Ascending aorta (tissue), 2 donors: ENCODE measurements around the gene KCNN4. TPM values are rescaled to one million over a fixed set of nuclear protein-coding genes. Genes with fewer than 3 reads are reported as not detected.

ENCODE experiments used
- DNase-seq, 2 donors: peaks; one replicate each; pipeline ENCODE4 v3.0.0-alpha.2; 2019; ENCODE audit warnings: low spot score in 2 of 2
- H3K27ac ChIP-seq, 2 donors: fragments of 200-600 bp; sonication (generic); one replicate each; pipeline ENCODE4 v1.5.1; 2016 to 2017; ENCODE audit warnings: mild to moderate bottlenecking in 1 of 2
- H3K27me3 ChIP-seq: fragments of 200-600 bp; sonication (generic); one replicate; pipeline ENCODE4 v1.5.1; 2017
- H3K36me3 ChIP-seq, 2 donors: fragments of 200-600 bp; sonication (generic); one replicate each; pipeline ENCODE4 v1.5.1; 2016
- H3K4me1 ChIP-seq, 2 donors: fragments of 200-600 bp; sonication (generic); one replicate each; pipeline ENCODE4 v1.5.1; 2016 to 2017; ENCODE audit warnings: mild to moderate bottlenecking in 1 of 2
- H3K4me3 ChIP-seq, 2 donors: fragments of 200-600 bp; sonication (generic); one replicate each; pipeline ENCODE4 v1.5.1; 2016 to 2017; ENCODE audit warnings: mild to moderate bottlenecking in 1 of 2
- H3K9me3 ChIP-seq, 2 donors: fragments of 200-600 bp; sonication (generic); one replicate each; pipeline ENCODE4 v1.5.1; 2016
- CTCF ChIP-seq, 3 experiments: fragments of 200-600 bp in 2 of 3; fragments of 450-650 bp in 1 of 3; sonication (generic) in 2 of 3; IDR thresholded peaks; one replicate each; pipeline ENCODE4 v1.5.1; 2016 to 2019; ENCODE audit warnings: antibody characterized with exemption in 3 of 3, mild to moderate bottlenecking in 1 of 3, moderate library complexity in 1 of 3
- intact Hi-C: fragments of 100-400 bp; cut with DNase I; formaldehyde crosslinking; loops from one replicate; pipeline ENCODE4 v1.15.1; 2023
- total RNA-seq: library from RNA; depleted of rRNA; stranded (reverse); fragments of >200 nt; gene quantifications from one replicate; pipeline ENCODE4 v1.1.0, GENCODE V29; 2016

KCNN4 gene
- total RNA-seq, 1 donor from 2014 or later, result 2.3 TPM

- TF ChIP-seq CTCF (IDR thresholded peaks at IDR 0.05), result no peak
- intact Hi-C loops, result no loop called here
- no peak for DNase-seq
- Histone ChIP-seq H3K36me3 (peaks cover 73 to 94% of the 10 kb centered on the region in 2 donors), H3K27ac (no peak overlapping the region), H3K27me3 (no peaks in the 10 kb centered on the region), H3K4me3 (no peak overlapping the region), H3K4me1 (no peaks in the 10 kb centered on the region), H3K9me3 (no peaks in the 10 kb centered on the region)
Measured at GRCh38 chr19:43741075-43741825, 39.5 kb downstream of the KCNN4 start.

GRCh38 chr19:43739439-43740235, 41.1 kb downstream of the KCNN4 start:
- Histone ChIP-seq H3K9me3 (no peaks in the 10 kb centered on the region), H3K4me3 (no peak overlapping the region), H3K27me3 (no peaks in the 10 kb centered on the region), H3K4me1 (no peaks in the 10 kb centered on the region), H3K27ac (no peak overlapping the region), H3K36me3 (peaks cover 67 to 93% of the 10 kb centered on the region in 2 donors)
- no peak for TF ChIP-seq CTCF (IDR thresholded peaks at IDR 0.05)
- intact Hi-C loops, result no loop called here
- DNase-seq, result no peak

GRCh38 chr19:43738780-43739211, 42.0 kb downstream of the KCNN4 start:
- no peak for TF ChIP-seq CTCF (IDR thresholded peaks at IDR 0.05)
- Histone ChIP-seq H3K36me3 (peaks cover 63 to 93% of the 10 kb centered on the region in 2 donors), H3K27ac (no peak overlapping the region), H3K4me1 (no peaks in the 10 kb centered on the region), H3K9me3 (no peaks in the 10 kb centered on the region), H3K27me3 (no peaks in the 10 kb centered on the region), H3K4me3 (no peak overlapping the region)
- no peak for DNase-seq
- intact Hi-C loops, result no loop called here

GRCh38 chr19:43735957-43736356, 44.8 kb downstream of the KCNN4 start:
- Histone ChIP-seq H3K9me3 (no peaks in the 10 kb centered on the region), H3K27ac (no peak overlapping the region), H3K36me3 (peaks cover 80 to 95% of the 10 kb centered on the region in 2 donors), H3K4me1 (no peaks in the 10 kb centered on the region), H3K27me3 (no peaks in the 10 kb centered on the region), H3K4me3 (no peak overlapping the region)
- DNase-seq, result no peak
- intact Hi-C loops, result no loop called here
- no peak for TF ChIP-seq CTCF (IDR thresholded peaks at IDR 0.05)

GRCh38 chr19:43735013-43735412, 45.8 kb downstream of the KCNN4 start:
- no peaks in the 10 kb centered on the region for H3K27me3 ChIP-seq
- no peaks in the 10 kb centered on the region for H3K9me3 ChIP-seq
- no peak overlapping the region for H3K4me3 ChIP-seq
- intact Hi-C loops, result no loop called here
- peaks cover 77 to 95% of the 10 kb centered on the region in 2 donors for H3K36me3 ChIP-seq
- no peak for DNase-seq
- no peaks in the 10 kb centered on the region for H3K4me1 ChIP-seq
- no peak overlapping the region for H3K27ac ChIP-seq
- TF ChIP-seq CTCF (IDR thresholded peaks at IDR 0.05), result no peak
